GM18519 (cell line): ENCODE data around the gene TWF1.
"Not testable (repeated sequence)": the region's sequence is repeated elsewhere in the genome, so short reads cannot be mapped to it uniquely, and the experiment has no call there.

ENCODE experiments used
- ATAC-seq: cut with Tn5 transposase; IDR thresholded peaks from one replicate; pipeline ENCODE4 v1.9.1; 2021; ENCODE audit warnings: mild to moderate bottlenecking, moderate library complexity; ENCODE audit not compliant: unreplicated experiment, low FRiP score

Gene TWF1

GRCh38 chr12:43806737-43807072 lies 588 bp upstream of the TWF1 start:
- no peak for ATAC-seq

- no peak for ATAC-seq
These were observed 813 bp downstream of the TWF1 start for GRCh38 chr12:43805149-43805859.

GRCh38 chr12:43797561-43798217 lies 8.4 kb downstream of the TWF1 start:
- no peak for ATAC-seq

- ATAC-seq: no peak
These were observed 10.3 kb downstream of the TWF1 start for GRCh38 chr12:43795716-43796280.

- no peak for ATAC-seq
These were observed 16.2 kb downstream of the TWF1 start for GRCh38 chr12:43789941-43790340.

- no peak for ATAC-seq
These were observed 19.0 kb downstream of the TWF1 start for GRCh38 chr12:43786899-43787693.

GRCh38 chr12:43776498-43776897 lies 29.6 kb downstream of the TWF1 start:
- no peak for ATAC-seq

- ATAC-seq: no peak
These were observed 39.8 kb downstream of the TWF1 start for GRCh38 chr12:43766291-43766690.

GRCh38 chr12:43764528-43764927 lies 41.6 kb downstream of the TWF1 start:
- no peak for ATAC-seq

GRCh38 chr12:43763769-43764168 lies 42.3 kb downstream of the TWF1 start:
- ATAC-seq: no peak

- ATAC-seq: no peak
These were observed 43.5 kb downstream of the TWF1 start for GRCh38 chr12:43762596-43762995.

GRCh38 chr12:43761500-43761899 lies 44.6 kb downstream of the TWF1 start:
- ATAC-seq: no peak

- ATAC-seq: no peak
These were observed 45.7 kb downstream of the TWF1 start for GRCh38 chr12:43760396-43760795.

GRCh38 chr12:43758728-43759563 lies 47.2 kb downstream of the TWF1 start, which contains the start of the genes IRAK4 and PUS7L:
Gene IRAK4 (plus strand): TSS chr12:43758951. CDS start chr12:43768112, 9,161 bp downstream.
Gene PUS7L (minus strand): TSS chr12:43758790. CDS start chr12:43755245, 3,545 bp downstream.
- peak; percentile 98 for ATAC-seq

GRCh38 chr12:43758247-43758727 lies 47.8 kb downstream of the TWF1 start:
- ATAC-seq: no peak

- no peak for ATAC-seq
These were observed 52.1 kb downstream of the TWF1 start for GRCh38 chr12:43754015-43754414.

GRCh38 chr12:43751360-43751759 lies 54.8 kb downstream of the TWF1 start:
- ATAC-seq: not testable (repeated sequence)

- ATAC-seq: no peak
These were observed 55.3 kb downstream of the TWF1 start for GRCh38 chr12:43750814-43751213.

GRCh38 chr12:43749016-43749415 lies 57.1 kb downstream of the TWF1 start:
- no peak for ATAC-seq

GRCh38 chr12:43744826-43745225 lies 61.3 kb downstream of the TWF1 start:
- ATAC-seq: no peak
